Vagina (tissue), 2 donors: Measurements from ENCODE around the gene ST8SIA6.

ENCODE experiments used
- CTCF ChIP-seq, 3 experiments: fragments of 450-650 bp in 2 of 3; fragments of 200-600 bp in 1 of 3; sonication (generic) in 1 of 3; IDR thresholded peaks; one replicate each; pipeline ENCODE4 v1.5.1; 2017 to 2019; ENCODE audit warnings: antibody characterized with exemption in 3 of 3, mild to moderate bottlenecking in 2 of 3, moderate library complexity in 2 of 3
- POLR2A ChIP-seq, 2 donors: fragments of 450-650 bp; IDR thresholded peaks; one replicate each; pipeline ENCODE4 v1.6.1; 2017; ENCODE audit warnings: antibody characterized with exemption in 2 of 2, mild to moderate bottlenecking in 2 of 2, moderate library complexity in 2 of 2
- POLR2AphosphoS5 ChIP-seq, 2 donors: sonication (generic); formaldehyde crosslinking; IDR thresholded peaks; one replicate each; pipeline ENCODE4 v1.9.0; 2017; ENCODE audit warnings: antibody characterized with exemption in 2 of 2, mild to moderate bottlenecking in 2 of 2, low read depth in 1 of 2; ENCODE audit not compliant: insufficient read depth in 1 of 2

- TF ChIP-seq POLR2A (IDR thresholded peaks at IDR 0.05) (no peak), CTCF (IDR thresholded peaks at IDR 0.05) (no peak), POLR2AphosphoS5 (IDR thresholded peaks at IDR 0.05; ENCODE audit: insufficient read depth in 1 of 2, low read depth in 1 of 2) (no peak)
These were observed 175.7 kb downstream of the ST8SIA6 start for GRCh38 chr10:17278607-17279240.
